Right cardiac atrium (tissue), 5 donors: ENCODE data around the gene PDGFC. TPM values are rescaled to one million over a fixed set of nuclear protein-coding genes. Genes with fewer than 3 reads are reported as not detected.

Source experiments
- ATAC-seq, 2 donors: fragments of 200-7000 bp; cut with Tn5 transposase; one replicate each; pipeline versions ENCODE4 v1.8.0 to v1.9.1; 2020; ENCODE audit warnings: moderate library complexity in 2 of 2, mild to moderate bottlenecking in 1 of 2
- DNase-seq, 3 donors: peaks; one replicate each; pipeline ENCODE4 v3.0.0-alpha.2; 2020
- H3K27ac ChIP-seq: one replicate; pipeline ENCODE4 v1.5.1; 2013; ENCODE audit warnings: mild to moderate bottlenecking, low read length, control low read depth, moderate library complexity
- H3K27me3 ChIP-seq: one replicate; pipeline ENCODE4 v1.6.1; 2013; ENCODE audit not compliant: control insufficient read depth, insufficient read depth
- H3K4me1 ChIP-seq: one replicate; pipeline ENCODE4 v1.6.1; 2013; ENCODE audit warnings: low read length; ENCODE audit not compliant: control insufficient read depth, insufficient read depth
- H3K4me3 ChIP-seq: one replicate; pipeline ENCODE4 v1.5.1; 2013; ENCODE audit warnings: low read length, control low read depth
- H3K9me3 ChIP-seq: one replicate; pipeline ENCODE4 v1.6.1; 2013; ENCODE audit warnings: low read length; ENCODE audit not compliant: control insufficient read depth
- WGBS: extraction: QIAGEN DNeasy Blood & Tissue Kit; methylation state at CpG from one replicate; pipeline ENCODE4 v1.1.7; 2013; 5-methylcytosine and 5-hydroxymethylcytosine counted together
- intact Hi-C, 4 donors: fragments of 100-400 bp; cut with DNase I; formaldehyde crosslinking; loops; one replicate each; pipeline versions ENCODE4 v1.11.0 to v1.14.0; 2022 to 2023
- polyA plus RNA-seq: library from polyadenylated mRNA; stranded (reverse); fragments of 200-250 nt; gene quantifications from one replicate; pipeline ENCODE4 v1.2.3, GENCODE V29; 2013
- total RNA-seq, 4 donors: library from RNA; stranded (reverse); fragmentation: NEBNext Ultra II Directional; extraction: Animal tissue kit (Norgen Biotek cat#: 25700); gene quantifications; one replicate each; pipeline ENCODE4 v1.2.1, GENCODE V29; 2021
- donor health status: healthy with polysubstance abuse.
- donor health status: DM: no; HTN: yes; CAD: no.
- donor health status: DM: no; HTN: no; CAD: no.
- donor health status: DM: no; HTN: yes; CAD: no; lungs with severe emphysema.
- donor health status: DM: yes; HTN: yes; CAD: no.

The PDGFC gene
- total and polyA plus RNA-seq, 5 donors: 6.5 to 17.9 (median 15.2) TPM

DNA sequence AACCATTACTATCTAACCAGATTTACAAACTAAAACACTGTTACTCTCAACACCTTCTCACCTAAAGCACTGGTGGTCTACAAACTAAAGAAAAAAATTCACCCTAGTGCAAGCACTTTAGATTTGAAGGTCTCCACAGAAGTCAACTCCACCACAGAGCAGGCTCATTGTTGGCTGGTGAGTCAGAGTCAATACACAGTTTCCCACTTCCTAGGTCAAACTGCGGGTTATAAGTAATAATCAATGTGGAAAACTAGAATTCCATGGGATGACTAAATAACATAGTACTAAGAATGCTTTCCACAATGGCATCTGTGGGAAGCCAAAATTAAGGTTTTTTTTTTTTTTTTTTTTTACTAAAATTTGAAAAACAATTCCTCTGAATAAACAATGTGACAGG is 191.8 kb downstream of the PDGFC start:
- DNase-seq (no peak), ATAC-seq (no peak)
- Histone ChIP-seq H3K9me3 (no peaks in the 10 kb centered on the region), H3K27me3 (no peaks in the 10 kb centered on the region), H3K27ac (no peak overlapping the region), H3K4me1 (peaks cover 1% of the 10 kb centered on the region), H3K4me3 (no peak overlapping the region)
- intact Hi-C loops: no loop called here
- 94% methylated on average over 1 of the region's 1 CpG for WGBS

DNA sequence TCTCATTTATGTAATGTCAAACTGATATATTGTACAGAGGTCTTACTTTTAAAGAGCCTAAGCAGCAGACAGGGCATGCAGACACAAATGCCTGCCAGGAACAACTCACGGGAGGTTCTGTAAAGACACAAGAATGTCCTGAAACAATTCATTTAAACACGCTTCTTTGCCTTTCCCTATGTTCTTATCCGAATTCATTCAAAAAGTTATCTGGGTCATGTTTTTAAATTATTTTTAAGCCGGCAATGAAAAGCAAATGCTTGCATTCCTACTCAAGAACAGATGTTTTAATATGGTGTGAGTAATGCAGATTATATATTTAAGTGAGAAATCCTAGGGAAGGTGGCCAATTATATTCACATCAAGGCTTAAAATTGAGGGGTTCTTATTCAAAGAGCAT is 192.6 kb downstream of the PDGFC start:
- Histone ChIP-seq H3K9me3 (no peaks in the 10 kb centered on the region), H3K4me3 (no peak overlapping the region), H3K27ac (no peak overlapping the region), H3K4me1 (peaks cover 1% of the 10 kb centered on the region), H3K27me3 (no peaks in the 10 kb centered on the region)
- DNase-seq (no peak), ATAC-seq (no peak)
- intact Hi-C loops: no loop called here
- 56% methylated on average over 4 of the region's 4 CpGs for WGBS

DNA sequence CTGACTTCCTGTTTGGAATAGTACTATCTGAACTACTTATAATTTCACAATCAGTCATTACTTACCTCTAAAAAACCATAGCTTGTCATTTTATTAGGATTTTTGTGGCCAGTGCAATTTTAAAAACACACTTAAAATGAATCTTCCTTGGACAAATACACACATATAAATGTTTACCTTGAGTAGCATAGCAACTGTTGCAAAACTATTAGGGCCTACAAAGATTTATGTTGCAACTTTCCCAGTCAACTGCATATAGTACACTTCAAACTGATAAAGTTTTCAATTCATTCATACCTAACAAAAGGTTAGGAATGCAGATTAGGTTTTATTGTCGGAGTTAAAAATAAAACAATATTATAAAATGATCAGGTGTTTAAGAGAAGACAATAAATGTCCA is 193.0 kb downstream of the PDGFC start:
- DNase-seq: no peak
- Histone ChIP-seq H3K9me3 (no peaks in the 10 kb centered on the region), H3K27me3 (no peaks in the 10 kb centered on the region), H3K4me3 (no peak overlapping the region), H3K27ac (no peak overlapping the region), H3K4me1 (peaks cover 1% of the 10 kb centered on the region)
- WGBS: 72% methylated on average over 1 of the region's 1 CpG
- no peak for ATAC-seq
- intact Hi-C loops: no loop called here

DNA sequence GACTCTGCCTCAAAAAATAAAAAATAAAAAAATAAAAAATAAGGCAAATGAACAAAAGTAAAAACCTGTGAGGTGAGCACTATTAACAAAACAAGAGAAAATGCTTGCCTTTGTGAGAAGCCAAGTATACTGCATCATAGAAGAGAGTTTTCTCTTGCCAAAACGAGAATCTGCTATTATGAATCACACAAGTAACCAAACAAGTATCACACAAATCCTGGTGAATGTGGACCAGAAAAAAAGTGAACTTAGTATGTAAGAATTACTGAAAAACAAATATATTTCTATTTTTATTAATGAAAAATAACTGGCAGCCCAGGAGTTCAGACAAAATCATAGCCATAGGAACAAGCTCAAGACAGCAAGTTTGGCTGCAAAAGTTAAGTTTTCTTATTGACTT is 193.5 kb downstream of the PDGFC start:
- 68% methylated on average over 1 of the region's 1 CpG for WGBS
- H3K27me3 ChIP-seq: no peaks in the 10 kb centered on the region
- DNase-seq (no peak), ATAC-seq (no peak)
- H3K9me3 ChIP-seq: no peaks in the 10 kb centered on the region
- intact Hi-C loops: no loop called here
- no peak overlapping the region for H3K27ac ChIP-seq
- H3K4me3 ChIP-seq: no peak overlapping the region
- H3K4me1 ChIP-seq: peaks cover 1% of the 10 kb centered on the region

DNA sequence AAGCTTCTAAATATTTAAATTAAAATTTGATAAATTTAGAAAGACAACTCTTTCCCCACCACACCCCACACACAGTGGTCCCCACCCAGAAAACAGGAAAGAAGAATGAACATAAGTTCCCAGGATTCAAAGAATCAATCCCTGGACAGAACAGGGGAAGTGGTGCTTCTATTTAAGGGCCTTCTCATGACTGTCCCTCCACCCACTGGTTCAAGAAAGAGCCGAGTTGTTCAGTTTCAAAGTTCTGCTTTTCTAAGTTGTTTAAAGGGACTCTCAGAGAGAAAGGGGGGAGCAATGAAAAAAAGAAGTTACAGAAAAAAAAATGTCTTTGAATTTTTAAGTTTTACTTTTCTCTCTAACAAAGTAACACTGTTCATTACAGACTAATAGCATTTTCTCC is 195.8 kb downstream of the PDGFC start:
- Histone ChIP-seq H3K4me1 (peaks cover 1% of the 10 kb centered on the region), H3K4me3 (no peak overlapping the region), H3K9me3 (no peaks in the 10 kb centered on the region), H3K27ac (no peak overlapping the region), H3K27me3 (no peaks in the 10 kb centered on the region)
- peak; percentile 28 to 31 for ATAC-seq
- WGBS: 36% methylated on average over 1 of the region's 1 CpG
- DNase-seq: no peak
- intact Hi-C loops: no loop called here

DNA sequence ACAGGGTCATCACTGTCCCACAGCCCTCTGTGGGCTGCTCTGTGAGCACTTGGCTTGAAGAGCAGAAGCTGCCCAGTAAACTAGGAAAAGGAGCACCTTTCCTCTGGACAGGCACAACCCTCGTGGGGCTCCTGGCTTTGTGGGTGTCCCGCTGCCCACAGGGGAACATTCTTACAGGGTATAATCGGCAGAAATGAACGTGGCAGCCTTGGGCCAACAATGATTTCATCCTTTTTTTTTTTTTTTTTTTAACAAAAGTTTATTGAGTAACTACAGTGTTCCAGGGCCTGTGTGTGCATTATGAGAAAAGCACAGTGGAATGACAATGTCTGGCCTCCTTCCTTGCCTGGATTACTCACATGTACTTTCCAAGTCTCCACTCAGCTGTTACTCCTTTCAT is 197.2 kb downstream of the PDGFC start:
- Histone ChIP-seq H3K4me1 (peaks cover 1% of the 10 kb centered on the region), H3K27ac (no peak overlapping the region), H3K27me3 (no peaks in the 10 kb centered on the region), H3K4me3 (no peak overlapping the region), H3K9me3 (no peaks in the 10 kb centered on the region)
- intact Hi-C loops: no loop called here
- no peak for DNase-seq
- ATAC-seq: peak; percentile 33 to 53
- 60% methylated on average over 4 of the region's 4 CpGs for WGBS

DNA sequence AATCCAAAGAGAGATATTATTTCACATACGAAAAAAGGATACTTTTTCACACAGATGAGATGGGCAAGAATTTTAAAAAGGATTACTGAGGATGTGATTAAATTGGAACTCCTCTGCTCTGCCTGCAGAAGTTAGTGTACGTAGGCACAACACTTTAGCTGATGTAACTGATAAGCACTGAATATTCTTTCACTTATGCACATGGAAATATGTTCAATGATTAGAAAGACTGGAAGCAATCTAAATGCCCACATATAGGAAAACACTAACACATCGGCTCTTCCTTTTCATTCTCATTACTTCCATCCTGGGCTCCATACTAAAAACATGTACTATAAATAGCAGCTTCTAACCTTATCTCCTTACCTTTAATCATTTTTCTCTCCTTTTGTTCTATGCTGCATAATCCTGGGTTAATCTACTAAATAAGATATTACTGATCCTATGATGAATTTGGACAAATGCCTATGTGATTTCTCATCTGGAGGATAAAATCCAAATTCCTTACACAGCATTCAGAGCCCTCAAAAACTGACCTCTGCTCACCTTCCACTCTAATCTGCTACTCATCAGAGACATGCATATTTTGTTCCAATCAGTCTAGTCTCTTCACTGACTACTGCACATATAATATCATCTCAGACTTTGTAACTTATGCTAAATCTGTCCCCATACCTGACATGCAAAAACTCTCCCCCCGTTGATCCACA is 197.8 kb downstream of the PDGFC start:
- no peaks in the 10 kb centered on the region for H3K27me3 ChIP-seq
- WGBS: 80% methylated on average over 4 of the region's 4 CpGs
- ATAC-seq: no peak
- no peak overlapping the region for H3K27ac ChIP-seq
- H3K4me3 ChIP-seq: no peak overlapping the region
- intact Hi-C loops: no loop called here
- peaks cover 1% of the 10 kb centered on the region for H3K4me1 ChIP-seq
- no peaks in the 10 kb centered on the region for H3K9me3 ChIP-seq
- DNase-seq: no peak

DNA sequence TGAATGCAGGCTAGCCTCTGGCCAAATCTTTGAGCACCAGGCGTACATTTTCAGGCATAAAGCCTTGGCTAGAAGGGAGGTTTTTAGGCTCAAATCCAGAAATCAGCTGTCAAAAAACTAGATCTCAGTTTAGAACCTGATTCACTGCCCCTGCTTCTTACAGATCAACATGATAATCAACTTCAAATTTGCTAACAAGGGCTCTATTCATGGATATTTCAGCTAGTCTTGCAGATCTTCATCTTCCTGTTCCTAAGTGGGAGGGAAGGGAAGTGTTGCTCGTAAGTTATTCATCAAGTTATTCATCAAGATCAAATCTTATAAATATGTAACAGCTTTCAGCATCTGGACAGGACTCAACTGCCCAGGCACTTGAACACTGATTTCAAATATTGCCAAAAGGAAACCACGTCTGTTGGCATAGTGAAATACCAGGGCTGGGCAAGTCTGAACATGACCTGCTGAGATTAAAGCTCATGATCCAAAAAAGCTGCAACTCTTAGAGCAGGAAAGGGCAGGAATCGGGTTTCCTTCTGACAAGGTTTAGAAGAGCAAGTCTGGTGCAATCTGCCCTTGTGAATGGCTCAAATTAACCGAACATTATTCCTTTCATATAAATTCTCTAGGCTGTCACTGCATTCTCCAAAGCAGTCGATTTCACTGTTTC is 200.3 kb downstream of the PDGFC start:
- Histone ChIP-seq H3K4me3 (peak overlapping the region; percentile 16), H3K4me1 (no peaks in the 10 kb centered on the region), H3K9me3 (no peaks in the 10 kb centered on the region), H3K27ac (no peak overlapping the region), H3K27me3 (no peaks in the 10 kb centered on the region)
- 23% methylated on average over 6 of the region's 6 CpGs for WGBS
- ATAC-seq: peak; percentile 70 to 77
- intact Hi-C loops: no loop called here
- DNase-seq: no peak

DNA sequence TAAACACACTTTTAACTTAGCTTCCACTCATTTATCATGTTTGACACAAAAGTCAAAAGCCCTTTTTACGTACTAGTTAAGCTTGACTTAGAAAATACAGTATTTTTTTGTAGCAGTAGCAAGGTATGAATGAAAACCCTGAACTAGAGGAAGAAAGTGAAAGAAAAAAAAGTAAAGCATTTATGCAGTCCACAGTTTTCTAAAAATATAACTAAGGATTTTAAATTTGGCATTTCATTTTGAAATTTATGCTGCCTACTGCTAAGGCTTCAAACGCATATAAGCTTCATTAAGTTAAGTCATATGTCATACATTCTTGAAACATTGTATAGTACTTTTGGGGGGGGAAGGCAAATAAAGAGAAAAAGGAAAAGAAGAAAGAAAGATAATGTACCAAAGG is 201.5 kb downstream of the PDGFC start:
- Histone ChIP-seq H3K27me3 (no peaks in the 10 kb centered on the region), H3K27ac (no peak overlapping the region), H3K9me3 (no peaks in the 10 kb centered on the region), H3K4me1 (no peaks in the 10 kb centered on the region), H3K4me3 (no peak overlapping the region)
- WGBS: 82% methylated on average over 2 of the region's 2 CpGs
- DNase-seq: no peak
- ATAC-seq: no peak
- intact Hi-C loops: no loop called here

DNA sequence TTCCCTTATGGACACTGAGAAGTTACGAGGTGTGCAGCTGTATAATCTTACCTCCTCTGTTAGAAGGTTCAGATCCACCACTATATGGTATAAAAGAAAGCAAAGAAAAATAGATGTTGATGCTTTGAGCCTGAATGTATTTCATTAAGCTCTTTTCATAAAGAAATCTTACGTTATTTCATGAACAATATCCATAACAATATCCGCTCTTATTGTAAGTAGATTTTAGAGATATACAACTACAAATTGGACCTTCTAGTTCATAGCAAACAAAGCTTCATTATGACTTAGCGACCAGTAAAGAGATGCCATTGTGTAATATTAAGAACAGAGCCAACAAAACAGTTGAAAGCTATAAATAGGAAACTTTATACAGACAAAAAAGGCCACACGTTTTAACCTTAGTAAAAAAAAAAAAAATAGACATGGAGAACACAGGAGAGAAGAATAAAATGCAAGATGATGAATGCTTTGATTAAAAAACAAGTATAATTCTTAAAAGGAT is 203.6 kb downstream of the PDGFC start:
- intact Hi-C loops: no loop called here
- Histone ChIP-seq H3K27ac (no peak overlapping the region), H3K27me3 (no peaks in the 10 kb centered on the region), H3K9me3 (no peaks in the 10 kb centered on the region), H3K4me1 (no peaks in the 10 kb centered on the region), H3K4me3 (no peak overlapping the region)
- no peak for DNase-seq
- 70% methylated on average over 5 of the region's 5 CpGs for WGBS
- ATAC-seq: no peak

DNA sequence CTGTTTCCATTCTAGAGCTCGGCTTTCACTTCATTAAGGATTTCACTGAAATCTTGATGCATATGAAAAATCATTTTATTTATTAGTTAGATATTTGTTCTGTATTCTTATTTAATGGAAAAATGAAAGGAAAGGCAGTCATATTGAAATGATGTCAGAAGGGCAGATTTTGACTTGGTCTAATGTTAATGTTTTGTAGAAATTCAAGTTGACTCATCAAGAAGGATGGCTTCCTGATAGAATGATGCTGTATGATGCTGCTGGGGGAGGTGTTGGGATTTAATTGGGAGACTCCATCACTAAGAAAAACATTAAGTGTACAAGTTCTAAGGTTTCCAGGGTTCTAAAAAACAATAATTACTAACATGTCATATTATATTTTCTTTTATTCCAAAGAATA is 204.8 kb downstream of the PDGFC start:
- no peaks in the 10 kb centered on the region for H3K27me3 ChIP-seq
- ATAC-seq (no peak), DNase-seq (no peak)
- no peak overlapping the region for H3K27ac ChIP-seq
- 96% methylated on average over 1 of the region's 1 CpG for WGBS
- H3K4me1 ChIP-seq: no peaks in the 10 kb centered on the region
- intact Hi-C loops: no loop called here
- H3K4me3 ChIP-seq: no peak overlapping the region
- H3K9me3 ChIP-seq: no peaks in the 10 kb centered on the region
